ENCODE measurements around the gene FAM124B.

FAM124B gene

DNA sequence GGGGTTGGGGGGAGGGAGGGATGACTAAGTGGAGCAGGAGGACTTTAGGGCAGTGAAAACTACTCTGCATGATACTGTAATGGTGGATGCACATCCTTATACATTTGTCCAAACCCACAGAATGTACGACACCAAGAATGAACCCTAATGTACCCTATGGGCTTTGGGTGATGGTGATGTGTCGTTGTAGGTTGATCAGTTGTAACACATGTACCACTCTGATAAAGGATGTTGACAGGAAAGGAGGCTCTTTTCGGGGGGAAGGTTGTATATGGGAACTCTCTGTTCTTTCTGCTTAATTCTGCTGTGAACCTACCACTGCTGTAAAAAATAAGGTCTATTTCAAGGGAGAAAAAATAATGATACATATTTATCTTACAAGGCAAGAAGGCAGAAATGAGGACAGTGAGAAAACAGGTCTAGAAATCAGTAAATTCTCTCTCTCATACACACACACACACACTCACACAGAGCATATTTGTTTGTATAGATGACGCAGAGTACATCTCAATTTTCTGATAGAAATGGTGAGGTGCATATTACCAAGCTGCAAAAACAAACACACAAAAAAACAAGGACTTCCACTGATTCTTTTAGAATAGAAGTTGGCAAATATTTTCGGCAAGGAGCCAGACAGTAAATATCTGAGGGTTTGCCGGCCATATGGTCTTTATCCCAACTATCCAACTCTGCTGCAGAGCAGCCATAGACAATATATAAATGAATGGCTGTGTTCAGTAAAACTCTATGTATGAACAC lies 20.2 kb downstream of the FAM124B start:
- DNase-seq (ENCODE audit: low read depth): no peak

DNA sequence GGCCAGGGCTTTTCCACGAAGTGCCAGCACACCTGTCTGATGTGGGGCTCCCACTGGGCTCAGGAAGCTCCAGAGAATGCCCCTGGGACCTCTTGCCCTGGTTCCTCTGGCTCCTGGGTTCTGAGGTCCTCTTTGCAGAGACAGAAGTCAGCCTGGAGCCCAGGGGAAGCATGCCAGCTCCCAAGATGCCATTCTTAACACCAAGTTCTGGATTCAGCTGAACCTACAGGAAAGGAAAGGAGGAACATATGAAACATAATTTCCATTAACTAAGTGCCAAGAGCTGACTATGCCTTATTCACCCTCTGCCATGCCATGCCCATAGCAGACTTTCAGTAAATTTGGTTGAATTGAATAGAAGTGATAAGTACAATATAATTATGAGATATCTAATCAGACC lies 21.9 kb downstream of the FAM124B start:
- no peak for DNase-seq (ENCODE audit: low read depth)

DNA sequence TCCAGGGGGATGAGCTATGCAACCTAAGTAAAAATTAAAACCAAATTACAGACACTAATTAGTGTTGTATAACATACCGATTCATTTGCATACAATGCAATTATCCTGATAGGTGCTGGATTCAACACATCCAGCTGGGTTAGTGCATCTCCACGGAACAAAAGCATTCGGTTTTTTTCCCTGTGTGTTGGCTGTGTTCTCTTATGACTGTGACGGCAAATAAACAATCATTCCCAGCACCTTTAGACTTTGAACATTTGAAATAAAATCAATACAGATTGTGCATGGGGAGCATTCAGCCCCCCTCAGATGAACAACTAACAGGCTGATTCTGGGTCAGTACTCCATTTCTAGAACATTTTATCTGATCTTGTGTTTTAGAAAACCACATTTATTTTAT lies 22.7 kb downstream of the FAM124B start:
- no peak for DNase-seq (ENCODE audit: low read depth)

DNA sequence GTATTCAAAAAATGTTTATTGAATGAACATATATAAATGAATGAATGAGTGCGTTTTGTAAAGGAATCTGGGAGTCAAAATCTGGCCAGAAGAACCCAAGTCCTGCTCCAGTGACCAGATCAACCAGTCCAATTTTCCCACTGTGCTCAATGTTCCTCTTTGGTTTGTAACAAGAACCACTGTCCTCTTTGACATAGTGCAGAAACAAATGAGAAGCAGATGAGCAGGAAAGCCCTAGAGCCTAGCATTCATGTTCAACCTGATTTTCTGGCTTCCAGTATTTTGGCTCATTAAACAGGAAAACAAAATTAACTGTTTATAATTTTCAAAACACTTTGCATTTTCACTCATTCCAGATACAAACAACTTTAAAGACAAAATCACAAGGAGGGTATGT lies 23.2 kb downstream of the FAM124B start:
- no peak for DNase-seq (ENCODE audit: low read depth)

DNA sequence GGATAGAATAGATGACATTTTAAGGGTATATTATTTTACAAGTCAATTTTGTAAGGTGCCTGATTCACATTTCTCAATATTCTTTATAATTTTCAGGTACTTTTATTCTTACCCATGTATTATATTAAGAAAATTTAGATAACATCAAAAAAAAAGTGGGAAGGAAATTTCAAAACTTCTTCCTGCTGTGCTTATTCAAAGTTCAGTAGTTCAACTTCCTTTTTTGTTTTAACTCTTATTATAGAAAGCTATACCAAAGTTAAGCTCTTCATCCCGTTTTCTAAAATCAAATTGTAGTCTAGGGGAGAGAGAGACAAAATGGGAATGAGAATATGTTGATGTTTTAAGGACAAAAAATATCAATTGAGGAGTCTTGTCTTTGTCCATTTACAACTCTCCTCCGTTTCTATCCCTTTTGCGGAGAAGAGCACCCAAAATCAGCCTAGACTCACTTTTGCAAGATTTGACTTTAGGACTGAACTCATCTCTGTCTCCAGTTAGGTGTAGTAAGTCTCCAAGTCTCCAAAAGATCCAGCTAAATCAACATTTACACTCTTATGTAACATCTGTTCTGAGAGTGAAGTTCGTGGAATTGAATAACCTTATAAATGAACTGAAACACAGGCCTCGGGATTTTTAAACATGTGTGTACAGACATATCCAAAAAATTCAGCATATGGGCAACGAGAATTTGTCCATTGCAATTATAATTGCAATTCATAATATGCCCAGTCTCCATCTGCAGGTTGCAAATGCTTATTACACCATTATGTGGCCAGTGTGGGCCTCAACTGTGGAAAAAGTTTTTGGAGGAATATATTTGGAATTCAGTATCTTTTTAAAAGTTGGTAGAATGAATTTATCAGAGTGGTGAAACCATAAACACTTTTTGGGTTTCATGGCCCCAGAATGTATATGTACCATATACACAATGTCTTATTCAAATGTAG lies 23.9 kb downstream of the FAM124B start:
- no peak for DNase-seq (ENCODE audit: low read depth)

DNA sequence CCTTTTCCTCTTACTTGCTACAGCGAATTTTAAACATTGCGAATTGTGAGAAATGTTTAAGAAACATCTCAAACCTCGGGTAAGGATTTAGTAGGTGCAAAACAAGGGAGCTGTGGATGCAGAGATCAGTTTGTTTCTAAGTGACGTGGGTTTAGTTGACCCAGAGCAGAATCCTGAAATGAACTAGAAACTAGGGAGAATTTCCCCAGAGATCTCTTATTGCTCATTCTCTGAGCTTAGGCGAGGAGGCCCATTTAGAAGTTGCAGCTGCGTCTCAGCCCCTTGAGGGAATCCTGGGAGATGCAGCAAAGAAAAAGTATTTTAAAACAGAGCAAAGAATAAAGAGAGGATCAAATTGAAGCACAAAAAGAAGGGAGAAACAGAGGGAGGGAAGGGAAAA lies 29.3 kb downstream of the FAM124B start:
- DNase-seq (ENCODE audit: low read depth): no peak

DNA sequence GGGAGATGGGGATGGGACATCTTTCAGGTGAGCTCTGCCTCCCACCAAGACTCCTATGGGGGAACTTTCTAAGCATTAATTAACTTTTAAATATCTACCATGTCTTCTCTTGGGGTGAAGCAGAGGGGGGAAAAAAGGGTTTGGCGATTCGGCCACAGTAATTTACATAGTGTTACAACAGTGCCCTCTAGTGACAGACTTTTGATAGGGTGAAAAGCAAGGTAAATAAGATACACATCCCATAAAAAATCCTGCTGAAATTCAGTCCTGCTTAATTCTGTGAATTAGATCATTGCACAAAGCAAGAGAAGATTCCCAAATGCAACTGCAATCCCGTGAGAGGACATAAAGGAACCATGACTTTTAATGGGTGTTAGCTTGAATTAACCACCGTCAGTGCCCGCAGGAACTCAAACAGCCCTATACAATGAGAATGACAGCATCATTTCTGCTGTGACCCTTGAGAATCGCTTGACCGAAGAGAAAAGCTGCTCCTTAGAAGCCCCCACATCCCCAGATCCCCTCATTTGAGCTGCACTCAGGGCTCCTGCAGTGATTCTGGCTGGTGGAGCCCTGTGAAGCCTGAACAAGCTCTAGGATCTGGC lies 32.8 kb downstream of the FAM124B start:
- no peak for DNase-seq (ENCODE audit: low read depth)

DNA sequence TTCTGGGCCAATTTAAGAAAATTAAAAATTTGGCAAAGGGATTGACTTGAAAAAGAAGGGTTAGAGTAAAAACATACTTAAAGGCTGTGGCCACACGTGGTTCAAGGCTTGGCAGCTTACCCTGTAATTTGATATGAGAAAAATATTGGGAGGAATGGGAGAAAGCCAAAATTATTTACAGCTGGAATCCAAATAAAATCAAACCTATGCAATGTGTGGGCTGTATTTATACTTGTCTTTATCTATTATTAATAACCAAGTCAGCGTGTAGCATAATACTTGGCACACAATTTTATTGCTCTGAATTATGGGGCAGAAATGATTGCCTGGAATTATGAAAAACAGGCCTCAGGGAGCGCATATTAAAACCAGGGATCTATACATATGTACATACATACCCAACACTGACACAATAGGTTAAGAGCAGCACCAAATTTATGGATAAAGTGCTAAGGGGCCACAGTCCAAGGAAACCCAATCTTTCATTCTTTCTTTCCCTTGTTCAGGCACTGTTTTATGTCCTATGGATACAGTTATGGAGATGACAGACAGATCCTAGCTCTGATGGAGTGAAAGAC lies 35.6 kb downstream of the FAM124B start:
- no peak for DNase-seq (ENCODE audit: low read depth)

DNA sequence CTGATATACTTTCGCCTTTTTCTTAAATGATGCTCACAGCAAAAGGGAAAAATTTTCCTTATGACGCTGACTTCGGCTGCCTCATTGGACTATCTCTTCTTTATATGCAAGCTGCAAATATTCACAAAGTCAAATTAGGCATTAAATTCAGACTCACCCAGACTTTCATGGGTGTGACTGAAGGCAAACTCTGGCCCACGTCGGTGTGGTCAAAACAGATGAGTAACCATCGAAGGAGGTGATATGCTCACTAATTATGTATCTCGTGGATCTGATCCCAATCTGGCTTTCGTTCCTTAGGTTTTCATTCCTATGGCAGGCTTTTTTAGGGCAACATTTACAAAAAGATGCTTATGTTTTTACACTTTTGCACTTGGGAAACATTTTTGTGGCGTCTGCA lies 36.6 kb downstream of the FAM124B start:
- DNase-seq (ENCODE audit: low read depth): no peak

DNA sequence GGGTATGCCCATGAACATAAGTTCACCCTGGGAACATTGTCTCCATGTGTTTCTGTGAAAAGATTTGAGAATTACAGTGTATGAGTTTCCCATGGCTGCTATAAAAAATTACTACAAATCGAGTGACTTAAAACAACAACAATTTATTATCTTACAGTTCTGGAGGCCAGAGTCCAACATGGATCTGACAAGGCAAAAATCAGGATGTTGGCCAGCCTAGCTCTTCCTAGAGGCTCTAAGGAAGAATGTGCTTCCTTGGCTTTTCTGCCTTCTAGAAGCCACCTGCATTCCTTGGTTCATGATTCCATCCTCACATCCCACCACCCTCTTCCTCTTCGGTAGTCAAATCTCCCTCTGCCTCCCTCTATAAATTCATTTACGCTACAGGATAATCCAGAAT lies 38.6 kb downstream of the FAM124B start:
- DNase-seq (ENCODE audit: low read depth): no peak

DNA sequence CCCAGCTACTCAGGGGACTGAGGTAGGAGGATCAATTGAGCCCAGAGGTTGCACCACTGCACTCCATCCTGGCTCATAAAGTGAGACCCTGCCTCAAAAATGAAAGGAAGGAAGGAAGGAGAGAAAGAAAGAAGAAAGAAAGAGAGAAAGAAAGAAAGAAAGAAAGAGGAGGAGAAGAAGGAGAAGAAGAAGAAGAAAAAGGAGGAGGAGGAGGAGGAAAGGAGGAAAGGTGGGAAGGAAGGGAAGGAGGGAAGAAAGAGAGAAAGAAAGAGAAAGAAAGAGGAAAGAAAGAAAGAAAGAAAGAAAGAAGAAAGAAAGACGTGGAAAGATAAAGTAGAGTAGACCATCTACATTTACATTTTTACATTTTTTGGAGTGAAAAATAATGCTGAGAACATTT lies 39.8 kb downstream of the FAM124B start:
- no peak for DNase-seq (ENCODE audit: low read depth)

DNA sequence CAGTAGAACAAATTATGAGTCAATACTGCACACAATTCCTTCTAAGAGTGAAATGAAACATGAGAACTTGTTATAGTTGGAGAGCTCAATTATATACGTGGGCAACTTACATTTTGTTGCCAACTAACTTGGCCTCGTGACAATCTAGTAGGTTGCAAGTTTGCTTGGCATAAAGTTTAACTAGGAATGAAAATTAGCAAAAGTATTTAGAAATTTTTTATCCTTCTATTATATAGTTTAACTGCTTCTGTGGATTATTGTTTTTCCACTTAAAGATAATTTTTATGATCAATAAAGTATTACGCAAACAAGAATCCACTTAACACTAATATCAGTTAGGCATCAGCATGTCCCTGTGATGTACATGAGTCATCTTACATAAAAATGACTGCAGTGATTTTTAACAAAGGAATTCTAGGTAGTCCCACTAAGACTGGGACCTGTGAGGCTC lies 41.1 kb downstream of the FAM124B start:
- DNase-seq (ENCODE audit: low read depth): no peak

DNA sequence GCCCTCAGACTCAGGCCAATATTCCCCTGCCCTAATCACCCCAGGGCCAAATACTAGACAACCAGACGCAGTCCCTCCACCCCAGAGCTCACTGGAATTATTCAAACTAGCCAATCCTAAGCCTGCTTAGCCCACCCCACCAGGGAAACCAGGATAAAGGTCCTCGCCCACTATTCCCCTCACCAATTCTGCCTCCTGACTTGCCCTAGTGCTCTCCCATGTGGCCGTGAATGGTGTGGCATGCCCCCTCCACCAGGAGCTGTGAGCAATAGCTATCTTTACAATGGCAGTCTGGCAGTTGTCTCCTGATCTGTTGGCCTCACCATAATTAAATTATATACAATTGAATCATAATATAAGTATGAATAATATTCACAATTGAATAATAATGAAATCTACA lies 42.3 kb downstream of the FAM124B start:
- no peak for DNase-seq (ENCODE audit: low read depth)

DNA sequence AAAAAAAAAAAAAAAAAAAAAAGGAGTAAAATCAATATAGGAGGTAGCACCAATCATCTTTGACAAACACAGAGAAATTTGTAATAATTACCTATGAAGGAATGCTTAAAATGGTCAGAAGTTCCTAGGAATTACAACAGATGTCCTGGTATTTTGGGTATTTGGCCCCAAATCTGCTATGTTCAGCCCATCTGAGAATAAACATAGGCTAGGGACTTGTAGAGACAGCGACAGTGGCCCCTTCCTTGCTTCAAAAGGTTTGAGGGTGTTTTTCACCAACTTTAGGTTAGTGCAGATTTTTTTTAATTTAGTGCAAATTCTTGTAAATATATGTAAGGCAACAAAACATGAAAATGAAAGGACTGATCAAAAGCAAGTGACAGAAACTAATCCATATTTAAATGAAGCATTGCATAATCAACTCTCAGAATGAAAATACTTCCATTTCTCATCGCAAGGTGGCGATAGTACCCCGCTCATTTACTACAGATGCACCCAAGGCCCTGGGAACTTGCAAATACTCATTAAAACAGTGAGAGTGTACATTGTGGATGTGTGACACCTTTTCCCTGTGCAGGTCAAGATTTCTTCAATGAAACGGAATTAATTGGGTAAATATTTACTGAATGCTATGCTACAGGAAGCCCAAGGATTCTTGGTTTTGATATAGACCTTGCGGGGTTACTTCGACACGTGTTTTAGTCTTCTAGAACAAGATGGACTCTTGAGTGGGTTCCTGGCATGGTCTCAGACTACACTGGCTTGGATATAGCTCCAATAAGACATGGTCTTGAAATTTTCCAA lies 44.6 kb downstream of the FAM124B start:
- peak; percentile 36 for DNase-seq (ENCODE audit: low read depth)

DNA sequence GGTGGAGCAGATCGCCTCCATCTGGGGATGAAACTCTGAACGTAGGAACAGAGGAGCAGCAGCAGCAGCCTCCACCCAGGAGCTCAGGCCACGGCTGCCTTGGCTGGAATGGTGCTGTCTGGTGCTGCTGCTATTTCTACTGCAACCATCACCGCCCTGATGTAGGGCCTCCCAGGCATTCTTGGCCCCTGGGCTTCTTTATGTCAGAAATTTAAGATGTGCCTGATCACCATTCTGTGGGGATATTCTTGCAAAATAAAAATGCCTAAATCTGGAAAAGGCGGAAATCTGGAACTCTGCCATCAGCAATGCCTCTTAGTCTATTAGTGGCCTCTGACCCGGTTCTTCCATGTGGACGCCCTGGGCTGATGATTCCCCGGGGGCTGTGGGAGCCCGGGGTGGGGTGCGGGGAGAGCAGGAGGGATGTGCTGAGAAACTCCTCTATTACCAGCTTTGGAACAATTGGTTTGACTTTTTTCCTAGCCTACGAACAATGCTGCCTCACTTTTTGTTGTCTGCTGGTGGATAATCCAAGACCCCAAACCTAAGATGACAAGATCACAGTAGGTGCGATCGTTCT lies 47.2 kb downstream of the FAM124B start:
- DNase-seq (ENCODE audit: low read depth): no peak

DNA sequence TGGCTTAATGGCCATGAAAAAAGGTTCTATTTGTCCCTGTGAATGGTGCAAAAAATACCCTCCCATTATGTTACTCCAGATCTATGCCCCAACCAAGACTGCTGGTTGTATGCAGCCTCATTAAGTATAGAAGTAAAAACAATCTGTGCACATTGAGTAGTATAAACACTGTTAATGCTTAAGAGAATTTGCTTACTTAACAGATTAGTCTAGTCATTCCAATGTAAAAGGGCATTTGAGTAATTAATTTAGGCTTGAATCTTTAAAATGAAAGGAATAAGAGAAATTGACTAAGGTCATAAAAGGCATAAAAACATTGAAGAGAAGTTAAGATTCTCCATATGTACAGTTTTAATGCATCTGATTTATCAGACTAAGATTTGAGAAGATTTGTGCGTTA lies 51.2 kb downstream of the FAM124B start:
- no peak for DNase-seq (ENCODE audit: low read depth)

DNA sequence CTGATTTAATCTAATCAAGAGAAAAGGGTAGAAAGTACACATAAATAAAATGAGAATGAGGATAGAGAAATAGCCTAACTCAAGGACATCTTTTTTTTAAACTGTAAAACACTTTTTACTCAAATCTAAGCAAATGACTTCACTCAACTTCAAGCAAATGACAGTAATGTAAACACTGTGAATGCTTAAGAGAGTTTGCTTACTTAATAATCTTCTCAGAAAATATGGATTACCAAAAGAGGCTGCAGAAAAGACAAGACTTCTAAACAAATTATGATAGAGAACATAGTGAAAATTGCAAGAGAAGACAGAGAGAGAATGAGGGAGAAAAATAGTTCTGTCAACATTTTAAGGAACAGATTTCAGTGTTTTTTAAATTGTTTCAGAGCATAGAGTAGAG lies 52.5 kb downstream of the FAM124B start:
- no peak for DNase-seq (ENCODE audit: low read depth)

DNA sequence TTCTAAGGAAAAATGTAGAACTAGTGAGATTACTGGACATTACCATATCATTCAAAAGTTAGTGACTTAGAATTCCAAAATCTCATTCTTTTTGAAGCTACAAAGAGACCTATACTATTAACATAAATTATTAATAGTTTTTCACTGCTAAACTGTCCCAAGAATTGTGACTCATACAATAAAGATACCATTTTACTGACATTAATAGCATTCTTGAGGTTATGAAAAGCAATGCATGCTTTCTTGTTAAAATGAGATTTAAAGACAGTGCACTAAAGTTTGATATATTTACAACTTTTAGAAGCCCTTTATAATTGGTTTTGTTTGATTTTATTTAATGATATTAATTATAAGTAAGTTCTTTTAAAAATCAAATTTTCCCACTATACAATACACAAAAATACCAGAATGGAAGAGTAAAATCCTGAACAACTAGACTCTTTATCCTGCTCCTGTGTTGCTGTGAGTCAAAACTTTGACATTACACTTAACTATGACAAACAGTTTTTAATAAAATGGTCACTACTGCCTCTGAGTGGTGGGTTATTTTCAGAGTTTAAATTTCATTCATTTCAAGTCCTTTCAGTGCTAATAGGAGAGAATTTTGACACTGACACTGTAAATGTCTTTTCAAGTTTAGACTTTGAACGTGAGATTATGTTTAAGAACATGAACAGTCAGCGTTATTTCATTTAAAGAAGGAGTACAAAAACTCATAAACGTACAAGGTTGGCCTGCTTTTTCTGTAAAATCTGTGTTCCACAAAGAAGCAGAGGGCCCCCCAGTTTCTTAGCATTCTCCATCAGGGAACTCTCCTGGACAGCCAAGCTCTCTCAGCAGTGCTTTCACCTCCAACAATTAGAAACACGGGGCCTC lies 54.5 kb downstream of the FAM124B start:
- no peak for DNase-seq (ENCODE audit: low read depth)

DNA sequence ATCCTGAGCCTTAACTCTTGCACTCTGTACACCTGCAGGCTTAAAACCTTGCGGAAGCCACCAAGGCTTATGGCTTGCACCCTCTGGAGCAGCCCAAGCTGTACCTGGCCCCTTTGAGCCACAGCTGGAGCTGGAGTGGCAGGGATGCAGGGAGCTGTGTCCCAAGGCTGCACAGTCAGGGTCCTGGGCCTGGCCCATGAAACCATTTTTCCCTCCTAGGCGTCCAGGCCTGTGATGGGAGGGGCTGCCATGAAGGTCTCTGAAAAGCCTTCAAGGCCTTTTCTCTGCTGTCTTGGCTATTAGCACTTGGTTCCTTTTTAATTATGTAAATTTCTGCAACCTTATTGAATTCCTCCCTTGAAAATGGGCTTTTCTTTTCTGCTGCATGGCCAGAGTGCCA lies 56.4 kb downstream of the FAM124B start:
- DNase-seq (ENCODE audit: low read depth): no peak

DNA sequence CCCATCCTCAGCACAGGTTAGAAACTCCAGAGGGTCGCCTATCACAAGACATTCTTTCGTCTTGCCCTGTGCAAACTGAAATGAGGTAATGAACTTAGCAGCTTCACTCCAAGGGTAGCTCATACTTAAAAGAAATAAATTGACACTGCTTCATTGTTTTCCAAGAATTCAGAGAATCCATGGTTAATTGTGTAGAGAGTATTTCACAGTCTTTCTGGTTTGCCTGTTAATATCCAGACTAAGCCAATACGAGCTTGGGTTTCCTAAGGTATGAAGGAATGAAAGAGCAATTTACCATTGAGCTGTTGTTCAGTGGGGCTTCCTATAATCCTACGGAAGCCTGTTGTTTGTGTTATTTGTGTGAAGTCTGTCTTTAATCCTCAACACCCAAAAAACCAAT lies 58.7 kb downstream of the FAM124B start:
- DNase-seq (ENCODE audit: low read depth): no peak
